Activated T-helper 1 cell treated with anti-CD3 and anti-CD28 coated beads, Interleukin-2, amount 50 U/mL, for 16 hours (primary cell): ENCODE measurements around the gene CCDC28B.

ENCODE experiments used
- DNase-seq, 2 donors: peaks; one replicate each; pipeline ENCODE4 v3.0.0-alpha.2; 2020; ENCODE audit warnings: low read depth in 1 of 2, low spot score in 1 of 2

Gene CCDC28B

GRCh38 chr1:32192220-32192948 lies 8.0 kb upstream of the CCDC28B start:
- DNase-seq = no peak

- no peak for DNase-seq
These were observed 5.4 kb upstream of the CCDC28B start for GRCh38 chr1:32194984-32195383.

GRCh38 chr1:32195531-32195930 lies 4.9 kb upstream of the CCDC28B start:
- DNase-seq = no peak

GRCh38 chr1:32195972-32196823 lies 4.2 kb upstream of the CCDC28B start:
- no peak for DNase-seq

DNA sequence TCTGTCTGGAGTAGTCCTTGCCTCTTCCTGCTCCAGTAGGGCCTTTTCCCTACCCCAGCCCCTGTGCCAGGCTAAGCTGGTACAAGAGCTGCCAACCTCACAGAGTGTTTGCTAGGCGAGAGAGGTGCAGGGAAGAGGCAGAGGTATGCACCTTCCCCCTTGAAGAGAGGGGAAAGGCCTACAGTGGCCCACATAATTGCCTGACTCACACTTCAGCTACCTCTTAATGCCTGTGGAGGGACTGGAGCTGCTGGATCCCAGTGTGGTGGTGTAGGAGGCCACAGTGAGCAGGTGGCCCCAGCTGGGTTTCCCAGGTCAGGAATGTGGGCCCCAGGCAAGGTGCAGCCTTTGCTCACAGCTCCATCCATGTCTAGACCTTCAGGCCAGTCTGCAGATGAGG lies 3.3 kb upstream of the CCDC28B start:
- no peak for DNase-seq

DNA sequence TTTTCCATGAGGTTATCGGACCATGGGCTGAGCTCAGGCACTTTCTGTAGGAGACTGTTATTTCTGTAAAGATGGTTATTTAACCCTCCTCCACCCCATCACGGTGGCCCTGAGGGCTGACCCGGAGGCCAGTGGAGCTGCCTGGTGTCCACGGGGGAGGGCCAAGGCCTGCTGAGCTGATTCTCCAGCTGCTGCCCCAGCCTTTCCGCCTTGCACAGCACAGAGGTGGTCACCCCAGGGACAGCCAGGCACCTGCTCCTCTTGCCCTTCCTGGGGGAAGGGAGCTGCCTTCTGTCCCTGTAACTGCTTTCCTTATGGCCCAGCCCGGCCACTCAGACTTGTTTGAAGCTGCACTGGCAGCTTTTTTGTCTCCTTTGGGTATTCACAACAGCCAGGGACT lies 2.6 kb upstream of the CCDC28B start:
- DNase-seq = no peak

- no peak for DNase-seq
These were observed 2.0 kb upstream of the CCDC28B start for GRCh38 chr1:32198237-32199042.

GRCh38 chr1:32199043-32199716 lies 1.2 kb upstream of the CCDC28B start:
- DNase-seq = no peak

GRCh38 chr1:32199717-32200072 lies 700 bp upstream of the CCDC28B start:
- no peak for DNase-seq

- peak; percentile 56 to 60 for DNase-seq
These were observed 838 bp downstream of the CCDC28B start for GRCh38 chr1:32201011-32201855.

- no peak for DNase-seq
These were observed 4.6 kb downstream of the CCDC28B start for GRCh38 chr1:32204943-32205361.

DNA sequence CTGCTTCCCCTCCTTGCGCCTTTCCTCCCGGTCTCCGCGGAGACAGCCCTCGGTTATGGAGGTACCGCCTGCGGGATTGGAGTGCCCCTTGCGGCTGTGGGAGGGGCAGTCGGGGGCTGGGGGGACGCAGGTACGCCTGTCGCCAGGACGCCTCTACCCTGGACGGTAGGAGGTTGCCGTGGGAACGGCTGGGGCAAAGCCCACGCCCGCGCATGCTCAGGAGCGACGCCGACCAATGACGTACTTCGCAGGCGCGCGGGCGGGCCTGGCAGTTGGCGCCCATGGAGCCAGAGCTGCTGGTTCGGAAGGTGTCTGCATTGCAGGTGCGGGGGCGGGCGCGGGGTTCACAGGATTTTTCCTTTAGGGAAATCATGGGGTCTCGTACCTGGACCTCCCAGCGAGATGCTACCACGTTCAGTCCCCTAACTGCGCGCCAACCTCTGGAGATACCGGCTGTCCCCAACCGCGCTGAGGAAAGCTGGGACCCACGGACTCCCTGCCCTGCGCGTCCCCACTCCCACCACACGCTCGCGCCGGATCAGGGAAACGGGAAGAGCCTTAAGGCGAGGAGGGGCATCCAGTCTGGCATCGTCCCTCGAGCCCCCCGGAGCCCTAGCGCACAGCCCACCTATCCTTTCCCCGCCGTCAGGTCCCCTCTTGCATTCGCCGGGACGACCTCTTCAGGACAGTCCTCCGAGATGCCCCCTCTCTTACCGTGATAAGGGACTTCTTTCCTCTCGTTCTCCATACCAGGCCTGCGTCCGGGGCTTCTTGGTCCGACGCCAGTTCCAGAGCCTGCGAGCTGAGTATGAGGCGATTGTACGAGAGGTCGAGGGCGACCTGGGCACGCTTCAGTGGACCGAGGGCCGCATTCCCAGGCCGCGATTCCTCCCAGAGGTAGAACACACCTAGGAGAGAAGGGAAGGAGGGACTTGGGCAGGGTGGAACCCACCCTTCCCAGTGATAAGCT lies 5.3 kb downstream of the CCDC28B start, which contains the start of gene IQCC:
TSS of gene IQCC (plus strand) at position 271 of the 970 bp plus-strand sequence. CDS start at position 282, 11 bp downstream.
- DNase-seq = peak; percentile 67 to 80

GRCh38 chr1:32208469-32208868 lies 8.1 kb downstream of the CCDC28B start:
- DNase-seq = no peak

GRCh38 chr1:32208891-32209328 lies 8.5 kb downstream of the CCDC28B start, which contains the start of gene DCDC2B:
DCDC2B (plus strand) TSS chr1:32209089; CDS start chr1:32209094, 5 bp downstream.
- no peak for DNase-seq

DNA sequence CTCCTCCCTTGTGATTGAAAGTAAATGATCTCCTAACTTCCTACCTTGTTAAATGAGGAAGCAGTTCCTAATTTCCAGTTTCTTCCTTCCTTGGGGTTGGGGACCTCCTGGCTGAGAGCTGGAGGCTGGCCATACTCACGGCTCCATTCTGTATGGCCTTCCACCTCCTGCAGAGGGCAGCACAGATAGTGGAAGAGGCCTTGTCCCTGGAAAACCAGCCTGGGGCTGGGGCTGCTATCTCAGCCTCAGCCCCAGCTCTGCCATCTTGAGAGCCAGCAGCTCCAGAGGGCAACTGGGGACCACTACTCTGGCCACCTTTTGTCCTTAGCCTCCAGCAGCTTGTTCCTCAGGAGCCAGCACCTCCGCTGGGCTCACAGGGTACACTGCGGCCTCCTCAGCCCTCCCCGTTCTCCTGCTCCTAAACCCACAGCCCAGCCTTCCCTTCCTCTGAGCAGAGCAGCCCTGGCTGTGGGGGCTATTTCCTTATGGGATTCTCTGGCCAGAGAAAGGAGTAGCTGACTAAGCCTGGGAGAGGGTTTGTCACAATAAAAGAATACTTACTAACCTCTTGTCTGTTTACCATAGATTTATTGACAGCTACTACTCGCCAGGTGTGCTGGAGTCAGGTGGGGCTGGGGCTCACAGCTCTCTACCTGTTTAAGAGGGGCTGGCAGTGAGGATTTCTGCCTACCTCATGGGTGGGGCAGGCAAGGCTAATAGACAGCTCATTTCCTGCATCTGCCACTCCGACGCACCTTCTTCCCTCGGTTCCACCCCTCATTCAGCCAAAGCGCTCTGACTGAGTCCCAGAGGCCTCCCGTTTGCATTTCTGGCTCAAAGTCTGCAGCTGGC lies 15.5 kb downstream of the CCDC28B start:
- DNase-seq = peak in 1 of 2 donors; percentile 24

GRCh38 chr1:32216566-32216965 lies 16.2 kb downstream of the CCDC28B start:
- DNase-seq = no peak

- DNase-seq = no peak
These were observed 18.6 kb downstream of the CCDC28B start for GRCh38 chr1:32219022-32219421.
